WERI-Rb-1 (cell line): ENCODE data around the gene SPEG.

Experiments used
- DNase-seq: peaks from one replicate; pipeline ENCODE4 v3.0.0-alpha.2; 2020
- H3K27ac ChIP-seq: fragments of 250-450 bp; sonication (Bioruptor Pico); 2 replicates; pipeline ENCODE4 v1.5.1; 2020; ENCODE audit warnings: mild to moderate bottlenecking, moderate library complexity
- H3K27me3 ChIP-seq: fragments of 250-450 bp; sonication (Bioruptor Pico); 2 replicates; pipeline ENCODE4 v1.5.1; 2021; ENCODE audit warnings: mild to moderate bottlenecking, low read depth, moderate library complexity; ENCODE audit not compliant: insufficient read depth, severe bottlenecking
- H3K36me3 ChIP-seq: fragments of 250-450 bp; sonication (Bioruptor Pico); 2 replicates; pipeline ENCODE4 v1.5.1; 2020; ENCODE audit warnings: mild to moderate bottlenecking, moderate library complexity
- H3K4me3 ChIP-seq: 2 replicates; pipeline ENCODE4 v1.5.1; 2011; ENCODE audit warnings: low read depth, mild to moderate bottlenecking, control low read depth, low read length
- H3K9me3 ChIP-seq: fragments of 250-450 bp; sonication (Bioruptor Pico); 2 replicates; pipeline ENCODE4 v1.5.1; 2021; ENCODE audit warnings: mild to moderate bottlenecking, moderate library complexity; ENCODE audit not compliant: severe bottlenecking
- TF ChIP-seq, protein P1 (sequence below): IDR thresholded peaks from 2 replicates; pipeline ENCODE4 v1.5.1; 2011; ENCODE audit warnings: low read depth, mild to moderate bottlenecking, control low read depth, inconsistent platforms, low read length

The SPEG gene

DNA sequence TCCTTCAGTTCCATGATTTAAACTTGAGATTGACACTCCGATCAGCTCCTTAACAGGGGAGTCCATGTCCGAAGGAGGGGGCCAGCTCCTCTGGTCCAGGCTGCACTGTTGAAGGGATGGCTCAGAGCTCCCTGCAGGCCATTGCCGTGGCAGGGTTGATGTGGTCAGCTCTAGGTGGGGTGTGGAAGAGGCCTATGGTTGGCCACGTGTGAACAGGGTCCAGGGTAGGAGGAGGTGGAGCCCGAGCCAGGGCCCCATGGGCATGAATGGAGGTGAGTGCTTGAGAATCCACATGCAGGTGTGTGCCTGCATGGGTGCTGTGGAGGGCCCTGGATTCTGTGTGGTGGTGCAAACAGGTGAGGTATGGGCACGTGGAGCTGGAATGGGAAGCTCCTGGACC lies 1.1 kb downstream of the SPEG start:
- Histone ChIP-seq H3K36me3 (no peaks in the 10 kb centered on the region), H3K9me3 (no peaks in the 10 kb centered on the region), H3K27me3 (no peaks in the 10 kb centered on the region), H3K27ac (no peak overlapping the region), H3K4me3 (no peak overlapping the region)
- DNase-seq = no peak
- TF ChIP-seq, protein P1, sequence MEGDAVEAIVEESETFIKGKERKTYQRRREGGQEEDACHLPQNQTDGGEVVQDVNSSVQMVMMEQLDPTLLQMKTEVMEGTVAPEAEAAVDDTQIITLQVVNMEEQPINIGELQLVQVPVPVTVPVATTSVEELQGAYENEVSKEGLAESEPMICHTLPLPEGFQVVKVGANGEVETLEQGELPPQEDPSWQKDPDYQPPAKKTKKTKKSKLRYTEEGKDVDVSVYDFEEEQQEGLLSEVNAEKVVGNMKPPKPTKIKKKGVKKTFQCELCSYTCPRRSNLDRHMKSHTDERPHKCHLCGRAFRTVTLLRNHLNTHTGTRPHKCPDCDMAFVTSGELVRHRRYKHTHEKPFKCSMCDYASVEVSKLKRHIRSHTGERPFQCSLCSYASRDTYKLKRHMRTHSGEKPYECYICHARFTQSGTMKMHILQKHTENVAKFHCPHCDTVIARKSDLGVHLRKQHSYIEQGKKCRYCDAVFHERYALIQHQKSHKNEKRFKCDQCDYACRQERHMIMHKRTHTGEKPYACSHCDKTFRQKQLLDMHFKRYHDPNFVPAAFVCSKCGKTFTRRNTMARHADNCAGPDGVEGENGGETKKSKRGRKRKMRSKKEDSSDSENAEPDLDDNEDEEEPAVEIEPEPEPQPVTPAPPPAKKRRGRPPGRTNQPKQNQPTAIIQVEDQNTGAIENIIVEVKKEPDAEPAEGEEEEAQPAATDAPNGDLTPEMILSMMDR = no peak

DNA sequence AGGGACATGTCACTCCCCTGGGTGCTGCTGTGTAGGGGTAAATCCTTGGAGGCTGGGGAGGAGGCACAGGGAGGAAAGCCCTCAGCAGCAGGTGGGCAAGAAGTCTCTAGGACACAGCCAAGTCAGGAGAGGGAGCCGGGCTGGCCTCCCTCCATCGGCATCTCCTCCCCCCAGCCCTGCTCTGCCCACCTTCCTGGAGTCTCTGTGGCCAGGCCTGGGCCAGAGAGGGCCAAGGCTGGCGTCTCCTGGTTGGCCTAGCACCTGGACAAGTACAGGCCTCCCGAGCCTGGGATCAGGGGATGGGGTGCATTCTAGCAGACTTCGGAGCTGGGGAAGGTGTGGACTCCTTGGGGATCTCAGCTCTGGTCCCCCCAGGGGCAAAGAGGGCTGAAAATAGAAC lies 1.8 kb downstream of the SPEG start:
- no peaks in the 10 kb centered on the region for H3K36me3 ChIP-seq
- H3K4me3 ChIP-seq = no peak overlapping the region
- no peak for DNase-seq
- no peaks in the 10 kb centered on the region for H3K27me3 ChIP-seq
- TF ChIP-seq, protein P1 = no peak
- no peaks in the 10 kb centered on the region for H3K9me3 ChIP-seq
- no peak overlapping the region for H3K27ac ChIP-seq

DNA sequence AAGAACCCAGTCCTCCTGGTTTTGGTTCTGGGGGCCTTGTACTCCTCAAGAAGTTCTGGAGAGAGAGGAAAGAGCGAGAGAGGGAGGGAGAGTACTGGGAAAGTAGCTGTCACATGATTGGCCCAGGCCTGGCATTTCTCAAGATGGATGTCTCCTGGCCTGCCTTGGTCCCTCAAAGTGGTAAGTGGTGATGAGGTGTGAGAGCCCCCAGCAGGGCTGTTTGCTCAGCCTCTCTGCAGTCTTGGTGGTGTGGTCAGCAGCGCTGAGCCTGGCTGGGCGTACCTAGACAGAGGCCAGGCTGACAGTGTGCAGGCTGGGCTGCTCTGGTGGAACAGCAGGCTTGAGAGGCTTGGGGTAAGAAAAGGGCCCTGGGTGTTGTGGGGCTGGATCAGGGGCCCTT lies 2.5 kb downstream of the SPEG start:
- TF ChIP-seq, protein P1 = no peak
- Histone ChIP-seq H3K27ac (no peak overlapping the region), H3K36me3 (no peaks in the 10 kb centered on the region), H3K27me3 (no peaks in the 10 kb centered on the region), H3K9me3 (no peaks in the 10 kb centered on the region), H3K4me3 (no peak overlapping the region)
- no peak for DNase-seq

- Histone ChIP-seq H3K36me3 (no peaks in the 10 kb centered on the region), H3K27me3 (no peaks in the 10 kb centered on the region), H3K9me3 (no peaks in the 10 kb centered on the region), H3K4me3 (no peak overlapping the region), H3K27ac (no peak overlapping the region)
- DNase-seq = no peak
- TF ChIP-seq, protein P1 = no peak
Measured at GRCh38 chr2:219437690-219438206, 3.1 kb downstream of the SPEG start.

- TF ChIP-seq, protein P1 = no peak
- Histone ChIP-seq H3K4me3 (no peak overlapping the region), H3K9me3 (no peaks in the 10 kb centered on the region), H3K36me3 (no peaks in the 10 kb centered on the region), H3K27me3 (no peaks in the 10 kb centered on the region), H3K27ac (no peak overlapping the region)
- DNase-seq = no peak
Measured at GRCh38 chr2:219438453-219438852, 3.8 kb downstream of the SPEG start.

- no peaks in the 10 kb centered on the region for H3K9me3 ChIP-seq
- DNase-seq = no peak
- TF ChIP-seq, protein P1 = no peak
- no peak overlapping the region for H3K27ac ChIP-seq
- no peaks in the 10 kb centered on the region for H3K36me3 ChIP-seq
- H3K27me3 ChIP-seq = no peaks in the 10 kb centered on the region
- no peak overlapping the region for H3K4me3 ChIP-seq
Measured at GRCh38 chr2:219439506-219439905, 4.9 kb downstream of the SPEG start.
